Astrocyte (in vitro differentiated cells and primary cell): ENCODE measurements around the gene METTL16.

Experiments
- EZH2 ChIP-seq: IDR thresholded peaks from 2 replicates; pipeline ENCODE4 v1.6.1; 2012; ENCODE audit warnings: mild to moderate bottlenecking, low read length, inconsistent platforms; ENCODE audit not compliant: insufficient read depth
- TF ChIP-seq, protein P1 (sequence below): IDR thresholded peaks from 2 replicates; pipeline ENCODE4 v1.5.1; 2011; ENCODE audit warnings: low read depth, mild to moderate bottlenecking, inconsistent platforms, low read length, moderate library complexity; ENCODE audit not compliant: insufficient read depth

DNA sequence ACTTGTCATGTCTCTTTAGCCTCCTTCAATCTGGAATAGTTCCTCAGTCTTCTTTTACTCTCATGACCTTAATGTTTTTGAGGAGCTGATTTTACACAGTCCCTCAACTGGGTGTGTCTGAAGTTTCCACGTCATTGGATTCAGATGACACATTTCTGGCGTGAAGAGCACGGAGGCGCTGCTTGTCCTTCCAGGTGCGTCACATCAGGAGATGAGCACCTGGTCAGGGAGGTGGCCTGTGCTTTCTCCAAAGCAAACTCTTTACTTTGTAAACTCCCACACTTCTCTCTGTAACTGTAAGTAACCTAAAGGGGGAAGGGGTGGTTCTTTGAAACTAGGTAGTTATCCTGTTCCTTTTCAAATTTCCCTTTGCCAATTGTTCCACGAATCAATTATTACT lies 58.4 kb downstream of the METTL16 start:
- TF ChIP-seq, protein P1, sequence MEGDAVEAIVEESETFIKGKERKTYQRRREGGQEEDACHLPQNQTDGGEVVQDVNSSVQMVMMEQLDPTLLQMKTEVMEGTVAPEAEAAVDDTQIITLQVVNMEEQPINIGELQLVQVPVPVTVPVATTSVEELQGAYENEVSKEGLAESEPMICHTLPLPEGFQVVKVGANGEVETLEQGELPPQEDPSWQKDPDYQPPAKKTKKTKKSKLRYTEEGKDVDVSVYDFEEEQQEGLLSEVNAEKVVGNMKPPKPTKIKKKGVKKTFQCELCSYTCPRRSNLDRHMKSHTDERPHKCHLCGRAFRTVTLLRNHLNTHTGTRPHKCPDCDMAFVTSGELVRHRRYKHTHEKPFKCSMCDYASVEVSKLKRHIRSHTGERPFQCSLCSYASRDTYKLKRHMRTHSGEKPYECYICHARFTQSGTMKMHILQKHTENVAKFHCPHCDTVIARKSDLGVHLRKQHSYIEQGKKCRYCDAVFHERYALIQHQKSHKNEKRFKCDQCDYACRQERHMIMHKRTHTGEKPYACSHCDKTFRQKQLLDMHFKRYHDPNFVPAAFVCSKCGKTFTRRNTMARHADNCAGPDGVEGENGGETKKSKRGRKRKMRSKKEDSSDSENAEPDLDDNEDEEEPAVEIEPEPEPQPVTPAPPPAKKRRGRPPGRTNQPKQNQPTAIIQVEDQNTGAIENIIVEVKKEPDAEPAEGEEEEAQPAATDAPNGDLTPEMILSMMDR = no peak
- no peak for TF ChIP-seq EZH2
